Measurements from ENCODE around the gene RSU1.
"Not testable (repeated sequence)": the region's sequence is repeated elsewhere in the genome, so short reads cannot be mapped to it uniquely, and the experiment has no call there.

The RSU1 gene

GRCh38 chr10:16817125-16818019 lies at the start of gene RSU1:
Gene RSU1, minus strand, starts transcription at chr10:16817424. Its CDS starts 343 bp downstream, at chr10:16817081.
- FAIRE-seq, result peak; percentile 98

DNA sequence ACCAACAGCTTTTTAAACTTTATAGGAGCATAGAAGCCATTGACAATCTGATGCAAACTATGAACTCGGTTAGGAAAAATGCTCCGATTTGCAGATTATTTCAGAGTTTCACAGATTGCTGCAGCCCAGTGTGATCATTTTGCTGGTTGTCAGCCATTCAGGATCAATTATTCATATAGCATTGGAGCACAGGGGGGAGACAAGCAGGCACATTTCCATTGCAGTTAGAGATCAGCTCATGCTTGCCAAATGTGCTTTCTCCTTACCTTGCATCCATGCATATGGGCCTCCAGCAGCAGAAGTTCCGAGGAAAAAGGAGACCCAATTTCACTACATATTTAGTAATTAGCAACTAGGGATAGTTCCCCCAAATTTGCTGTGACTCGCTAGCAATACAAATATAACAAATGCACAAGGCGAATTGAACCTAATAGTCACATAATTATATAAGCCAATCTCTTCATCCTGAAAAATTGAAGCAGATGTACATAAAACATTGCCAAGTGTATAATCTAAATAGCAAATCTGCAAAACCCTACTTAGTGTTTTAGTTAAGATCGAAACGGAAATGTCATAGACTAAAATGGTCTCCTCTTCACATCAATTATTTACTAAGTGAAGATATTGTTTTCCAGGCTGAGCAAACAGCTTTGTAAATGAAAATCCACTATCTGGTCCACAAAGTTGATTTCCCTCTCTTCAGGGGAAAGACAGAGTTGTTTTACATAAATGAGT lies 49.5 kb upstream of the RSU1 start:
- no peak for FAIRE-seq

- no peak for FAIRE-seq
Measured at GRCh38 chr10:16865766-16866165, 48.5 kb upstream of the RSU1 start.

- FAIRE-seq, result no peak
Measured at GRCh38 chr10:16863766-16864165, 46.5 kb upstream of the RSU1 start.

DNA sequence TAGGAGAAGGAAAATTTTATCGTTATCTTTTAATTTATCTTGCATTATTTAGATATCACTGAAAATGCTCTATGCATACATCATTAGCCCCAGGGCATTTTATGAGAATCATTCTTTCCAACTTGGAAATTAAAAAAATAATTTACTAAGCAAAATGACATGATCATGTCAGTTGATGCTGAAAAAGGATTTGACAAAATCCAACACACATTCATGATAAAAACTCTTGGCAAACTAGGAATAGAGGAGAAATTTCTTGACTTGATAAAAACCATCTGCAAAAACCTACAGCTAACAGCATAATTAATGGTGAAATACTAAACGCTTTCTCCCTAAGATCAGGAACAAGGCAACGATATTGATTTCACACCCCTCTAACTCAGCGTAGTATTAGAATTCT lies 40.2 kb upstream of the RSU1 start:
- no peak for FAIRE-seq

GRCh38 chr10:16856567-16856966 lies 39.3 kb upstream of the RSU1 start:
- FAIRE-seq, result peak; percentile 90

- no peak for FAIRE-seq
Measured at GRCh38 chr10:16856092-16856491, 38.9 kb upstream of the RSU1 start.

DNA sequence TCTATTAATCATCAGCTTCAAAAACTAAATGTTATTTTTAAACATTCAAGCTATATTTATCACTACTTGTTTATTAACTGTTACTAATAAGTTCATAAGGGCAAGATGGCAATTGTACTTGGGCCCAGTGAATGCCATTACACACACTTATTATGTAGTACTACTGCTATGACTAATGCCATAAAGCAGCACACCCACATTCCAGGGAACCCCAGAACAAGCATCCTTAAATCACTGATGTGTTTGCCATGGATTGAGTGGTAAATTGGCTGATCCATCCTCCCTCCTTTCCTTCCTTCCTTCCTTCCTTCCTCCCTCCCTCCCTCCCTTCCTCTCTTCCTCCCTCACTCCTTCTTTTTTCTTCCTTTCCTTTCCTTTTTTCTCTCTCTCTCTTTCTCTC lies 37.4 kb upstream of the RSU1 start:
- FAIRE-seq, result no peak

- FAIRE-seq, result no peak
Measured at GRCh38 chr10:16853809-16854208, 36.6 kb upstream of the RSU1 start.

- peak; percentile 97 for FAIRE-seq
Measured at GRCh38 chr10:16853201-16853600, 36.0 kb upstream of the RSU1 start.

GRCh38 chr10:16852624-16853023 lies 35.4 kb upstream of the RSU1 start:
- no peak for FAIRE-seq

DNA sequence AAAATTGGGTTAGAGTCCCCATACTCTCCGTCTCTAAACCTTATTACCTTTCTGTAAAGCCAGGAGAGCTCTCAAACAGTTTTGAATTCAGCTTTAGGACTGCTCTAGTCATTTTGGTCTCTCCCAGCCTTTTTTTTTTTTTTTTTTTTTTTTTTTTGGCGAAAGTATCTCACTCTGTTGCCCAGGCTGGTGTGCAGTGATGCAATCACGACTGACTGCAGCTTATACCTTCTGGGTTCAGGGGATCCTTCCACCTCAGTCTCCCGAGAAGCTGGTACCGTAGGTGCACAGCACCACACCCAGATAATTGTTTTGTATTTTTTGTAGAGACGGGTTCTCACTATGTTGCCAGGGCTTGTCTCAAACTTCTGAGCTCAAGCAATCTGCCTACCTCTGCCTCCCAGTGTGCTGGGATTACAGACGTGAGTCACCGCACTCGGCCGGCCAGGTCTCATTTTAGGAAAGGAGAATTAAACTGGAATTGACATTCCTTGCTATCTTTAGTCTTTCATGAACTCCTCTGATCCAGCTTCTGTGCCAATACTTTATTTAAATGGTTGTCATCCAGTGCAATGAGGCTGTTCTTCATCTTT lies 31.4 kb upstream of the RSU1 start:
- FAIRE-seq, result no peak

GRCh38 chr10:16847644-16848043 lies 30.4 kb upstream of the RSU1 start:
- FAIRE-seq, result no peak

DNA sequence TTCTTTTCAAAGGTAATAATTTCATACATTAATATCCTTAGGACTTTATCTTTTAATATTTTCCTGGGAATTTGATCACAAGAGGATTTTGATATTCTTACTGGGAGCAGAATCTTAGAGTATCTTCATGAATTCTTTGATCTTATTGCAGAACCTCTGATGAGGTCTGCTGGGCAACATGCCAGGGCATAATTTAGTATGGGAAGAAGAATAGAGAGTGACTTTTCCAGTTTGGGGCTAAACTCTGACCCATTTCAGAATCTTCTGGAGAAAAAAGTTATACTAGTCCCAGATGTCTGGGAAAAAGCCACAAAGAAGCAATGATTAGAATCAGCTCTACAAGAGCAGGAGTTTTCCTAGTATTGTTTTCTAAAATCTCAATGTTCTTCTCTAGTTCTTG lies 28.0 kb upstream of the RSU1 start:
- FAIRE-seq, result no peak

- peak; percentile 99 for FAIRE-seq
Measured at GRCh38 chr10:16843252-16843870, 26.1 kb upstream of the RSU1 start.

- FAIRE-seq, result no peak
Measured at GRCh38 chr10:16835228-16835627, 18.0 kb upstream of the RSU1 start.

GRCh38 chr10:16832351-16833080 lies 15.3 kb upstream of the RSU1 start:
- FAIRE-seq, result no peak

DNA sequence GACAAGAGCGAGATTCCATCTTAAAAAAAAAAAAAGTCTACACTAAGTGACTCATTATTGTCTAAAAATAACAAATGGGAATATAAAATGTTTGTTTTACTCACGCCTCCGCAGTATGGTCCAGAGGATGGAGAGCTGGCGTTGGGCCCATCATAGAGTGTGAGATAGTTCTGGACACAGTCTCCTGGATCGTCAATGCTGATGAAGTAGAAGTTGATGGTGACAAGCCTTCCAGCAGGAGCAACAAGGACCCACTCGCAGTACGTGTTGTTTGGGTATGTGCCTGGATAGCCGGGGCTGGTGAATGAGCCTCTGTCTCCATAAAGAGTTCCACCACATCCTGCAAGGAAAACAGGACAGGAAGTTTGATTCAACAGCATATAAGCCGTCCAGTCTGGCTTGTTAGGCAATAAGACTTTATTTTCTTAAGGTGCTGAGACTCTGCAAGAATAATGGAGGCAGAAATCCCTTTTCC lies 11.5 kb upstream of the RSU1 start:
- no peak for FAIRE-seq

DNA sequence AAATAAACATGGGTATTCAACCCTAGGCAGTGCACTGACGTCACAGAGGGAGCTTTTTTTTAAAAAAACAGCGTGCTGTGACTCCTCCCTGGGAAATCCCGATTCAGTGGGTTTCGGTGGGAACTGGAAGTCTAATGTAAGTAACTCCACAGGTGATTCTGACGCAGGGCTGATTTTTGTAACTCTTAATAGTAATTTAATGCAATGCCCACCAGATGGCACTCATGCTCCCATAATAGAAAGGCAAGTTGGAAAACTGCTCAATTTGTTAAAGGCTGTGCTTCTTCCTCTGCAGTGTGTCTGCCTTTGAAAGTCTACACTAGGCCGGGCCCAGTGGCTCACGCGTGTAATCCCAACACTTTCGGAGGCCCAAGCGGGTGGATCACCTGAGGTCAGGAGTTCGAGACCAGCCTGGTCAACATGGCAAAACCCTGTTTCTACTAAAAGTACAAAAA lies 10.9 kb upstream of the RSU1 start:
- peak; percentile 93 for FAIRE-seq

DNA sequence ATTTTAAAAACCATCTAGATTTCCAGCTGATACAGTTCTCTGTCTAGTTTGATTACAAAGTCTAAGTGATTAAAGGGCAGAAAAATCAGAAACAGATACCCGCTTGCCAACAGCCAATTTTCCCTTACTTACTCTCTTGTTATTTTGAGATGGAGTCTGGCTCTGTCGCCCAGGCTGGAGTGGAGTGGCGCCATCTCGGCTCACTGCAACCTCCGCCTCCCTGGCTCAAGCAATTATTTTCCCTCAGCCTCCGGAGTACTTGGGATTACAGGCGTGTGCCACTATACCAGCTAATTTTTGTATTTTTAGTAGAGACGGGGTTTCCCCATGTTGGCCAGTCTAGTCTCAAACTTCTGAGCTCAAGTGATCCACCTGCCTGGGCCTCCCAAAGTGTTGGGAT lies 10.2 kb upstream of the RSU1 start:
- not testable (repeated sequence) for FAIRE-seq

- FAIRE-seq, result no peak
Measured at GRCh38 chr10:16822726-16823360, 5.6 kb upstream of the RSU1 start.

DNA sequence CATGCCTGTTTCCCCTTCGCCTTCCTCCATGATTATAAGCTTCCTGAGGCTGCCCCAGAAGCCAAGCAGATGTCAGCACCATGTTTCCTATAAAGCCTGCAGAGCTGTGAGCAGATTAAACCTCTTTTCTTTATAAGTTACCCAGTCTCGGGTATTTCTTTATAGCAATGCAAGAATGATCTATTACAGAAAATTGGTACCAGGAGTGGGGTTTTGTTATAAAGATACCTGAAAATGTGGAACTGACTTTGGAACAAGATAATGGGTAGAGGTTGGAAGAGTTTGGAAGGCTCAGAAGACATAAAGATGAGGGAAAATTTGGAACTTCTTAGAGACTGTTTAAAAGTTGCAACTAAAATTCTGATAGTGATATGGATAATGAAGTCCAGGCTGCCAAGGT lies 4.8 kb upstream of the RSU1 start:
- no peak for FAIRE-seq

Data from TTC549 (cell line).